GM23338 (cell line): ENCODE measurements around the gene APP. TPM values are rescaled to one million over a fixed set of nuclear protein-coding genes. Genes with fewer than 3 reads are reported as not detected.

ENCODE experiments used
- ATAC-seq: fragments of 200-7000 bp; cut with Tn5 transposase; 3 replicates; pipeline ENCODE4 v1.9.1; 2020
- DNase-seq: peaks from one replicate; pipeline ENCODE4 v3.0.0-alpha.2; 2015; ENCODE audit warnings: low spot score
- H2AFZ ChIP-seq: fragments of 200-600 bp; sonication (generic); 2 replicates; pipeline ENCODE4 v1.8.0; 2016; ENCODE audit warnings: antibody characterized with exemption, mild to moderate bottlenecking, moderate library complexity
- H3F3A ChIP-seq: fragments of 200-600 bp; sonication (generic); replicated peaks from 2 replicates; pipeline ENCODE4 v1.8.0; 2017; ENCODE audit warnings: antibody characterized with exemption, mixed run types, low read depth
- H3K27ac ChIP-seq: fragments of 200-600 bp; sonication (generic); 2 replicates; pipeline ENCODE4 v1.6.1; 2016; ENCODE audit warnings: low read depth
- H3K27me3 ChIP-seq: fragments of 200-600 bp; sonication (generic); 2 replicates; pipeline ENCODE4 v1.8.0; 2016; ENCODE audit warnings: mild to moderate bottlenecking, mixed run types, moderate library complexity; ENCODE audit not compliant: insufficient read depth
- H3K36me3 ChIP-seq: fragments of 200-600 bp; sonication (generic); 2 replicates; pipeline ENCODE4 v1.8.0; 2016; ENCODE audit warnings: mild to moderate bottlenecking; ENCODE audit not compliant: insufficient read depth
- H3K4me1 ChIP-seq: fragments of 200-600 bp; sonication (generic); 2 replicates; pipeline ENCODE4 v1.8.0; 2016; ENCODE audit warnings: mild to moderate bottlenecking, moderate library complexity; ENCODE audit not compliant: insufficient read depth
- H3K4me2 ChIP-seq: fragments of 200-600 bp; sonication (generic); 2 replicates; pipeline ENCODE4 v1.7.1; 2017; ENCODE audit warnings: mixed run types
- H3K4me3 ChIP-seq: fragments of 200-600 bp; sonication (generic); 2 replicates; pipeline ENCODE4 v1.6.1; 2016; ENCODE audit warnings: mixed run types
- H3K79me2 ChIP-seq: fragments of 200-600 bp; sonication (generic); replicated peaks from 2 replicates; pipeline ENCODE4 v1.8.0; 2017; ENCODE audit warnings: mild to moderate bottlenecking; ENCODE audit not compliant: insufficient read depth
- H3K9me2 ChIP-seq: fragments of 200-600 bp; sonication (generic); 2 replicates; pipeline ENCODE4 v1.8.0; 2017; ENCODE audit not compliant: insufficient read depth
- H4K20me1 ChIP-seq: fragments of 200-600 bp; sonication (generic); replicated peaks from 2 replicates; pipeline ENCODE4 v1.8.0; 2017; ENCODE audit warnings: mild to moderate bottlenecking; ENCODE audit not compliant: insufficient read depth
- H3K27ac Mint-ChIP-seq: 2 replicates; pipeline ENCODE4 v1.8.0; 2020; ENCODE audit warnings: inconsistent platforms, mild to moderate bottlenecking, moderate library complexity, mixed read lengths
- H3K27me3 Mint-ChIP-seq: 3 replicates; pipeline ENCODE4 v1.8.0; 2022; ENCODE audit warnings: low read depth, mild to moderate bottlenecking, moderate library complexity, mixed read lengths, inconsistent platforms; ENCODE audit not compliant: insufficient read depth, poor library complexity
- H3K36me3 Mint-ChIP-seq: 3 replicates; pipeline ENCODE4 v1.8.0; 2021; ENCODE audit warnings: low read depth, mild to moderate bottlenecking, inconsistent platforms, moderate library complexity, mixed read lengths
- H3K4me1 Mint-ChIP-seq: 3 replicates; pipeline ENCODE4 v1.8.0; 2020; ENCODE audit warnings: mild to moderate bottlenecking, inconsistent platforms, mixed read lengths
- H3K4me3 Mint-ChIP-seq: 3 replicates; pipeline ENCODE4 v1.8.0; 2021; ENCODE audit warnings: moderate library complexity, mild to moderate bottlenecking, inconsistent platforms, mixed read lengths
- H3K9me3 Mint-ChIP-seq: 3 replicates; pipeline ENCODE4 v1.8.0; 2020; ENCODE audit warnings: moderate library complexity, mild to moderate bottlenecking, inconsistent platforms, mixed read lengths
- CREB1 ChIP-seq: fragments of 250-450 bp; sonication (Bioruptor Pico); IDR thresholded peaks from 2 replicates; pipeline ENCODE4 v1.5.0; 2020; ENCODE audit warnings: low read depth, mild to moderate bottlenecking, moderate library complexity
- EZH2 ChIP-seq: fragments of 200-600 bp; sonication (generic); IDR thresholded peaks from one replicate; pipeline ENCODE4 v1.8.0; 2017; ENCODE audit warnings: antibody characterized with exemption, mild to moderate bottlenecking, low read depth; ENCODE audit not compliant: unreplicated experiment
- EZH2phosphoT487 ChIP-seq: fragments of 200-600 bp; sonication (generic); IDR thresholded peaks from one replicate; pipeline ENCODE4 v1.8.1; 2018; ENCODE audit warnings: antibody characterized with exemption; ENCODE audit not compliant: unreplicated experiment
- JUNB ChIP-seq: IDR thresholded peaks from one replicate; pipeline ENCODE4 v1.6.1; 2016; ENCODE audit warnings: antibody characterized with exemption; ENCODE audit not compliant: unreplicated experiment
- NANOG ChIP-seq: IDR thresholded peaks from 2 replicates; pipeline ENCODE4 v1.6.1; 2016; ENCODE audit warnings: antibody characterized with exemption, borderline replicate concordance
- POLR2AphosphoS5 ChIP-seq: IDR thresholded peaks from 2 replicates; pipeline ENCODE4 v1.6.1; 2016; ENCODE audit warnings: antibody characterized with exemption, low read depth
- STAT1 ChIP-seq: IDR thresholded peaks from one replicate; pipeline ENCODE4 v1.6.1; 2016; ENCODE audit warnings: antibody characterized with exemption; ENCODE audit not compliant: unreplicated experiment
- ZNF114 ChIP-seq: fragments of 250-450 bp; sonication (Bioruptor Pico); IDR thresholded peaks from 2 replicates; pipeline ENCODE4 v1.5.0; 2020; ENCODE audit warnings: mild to moderate bottlenecking, moderate library complexity
- ZNF331 ChIP-seq: fragments of 250-450 bp; sonication (Bioruptor Pico); IDR thresholded peaks from 2 replicates; pipeline ENCODE4 v1.5.0; 2020; ENCODE audit warnings: low read depth, mild to moderate bottlenecking, moderate library complexity
- polyA plus RNA-seq: library from polyadenylated mRNA; unstranded; fragments of >200 nt; fragmentation: Nextera tagmentation; extraction: Ambion mirVana; gene quantifications from 2 replicates; pipeline ENCODE4 v1.2.1, GENCODE V29; 2016
- total RNA-seq: library from RNA; depleted of rRNA; stranded (reverse); fragments of >200 nt; shearing (Covaris generic); gene quantifications from 2 replicates; pipeline ENCODE4 v1.2.3, GENCODE V29; 2014
- TF ChIP-seq, protein P1 (sequence below): IDR thresholded peaks from one replicate; pipeline ENCODE4 v1.6.1; 2018; ENCODE audit warnings: antibody characterized with exemption; ENCODE audit not compliant: unreplicated experiment
- TF ChIP-seq, protein P2 (sequence below): IDR thresholded peaks from 2 replicates; pipeline ENCODE4 v1.6.1; 2016; ENCODE audit warnings: antibody characterized with exemption
- TF ChIP-seq, protein P3 (sequence below): fragments of 250-450 bp; sonication (Bioruptor Pico); IDR thresholded peaks from 2 replicates; pipeline ENCODE4 v1.5.0; 2020; ENCODE audit warnings: mild to moderate bottlenecking, moderate library complexity
- TF ChIP-seq, protein P4 (sequence below), 2 experiments: fragments of 200-600 bp in 1 of 2; sonication (generic) in 1 of 2; conservative IDR thresholded peaks; 2 replicates each; pipeline versions ENCODE4 v1.5.1 to v1.6.1; 2016 to 2017; ENCODE audit warnings: antibody characterized with exemption in 2 of 2, low read depth in 2 of 2, mild to moderate bottlenecking in 2 of 2, moderate library complexity in 1 of 2

APP gene
- total and polyA plus RNA-seq, 2 experiments from 2014 or later, result 69.4 to 444 TPM

DNA sequence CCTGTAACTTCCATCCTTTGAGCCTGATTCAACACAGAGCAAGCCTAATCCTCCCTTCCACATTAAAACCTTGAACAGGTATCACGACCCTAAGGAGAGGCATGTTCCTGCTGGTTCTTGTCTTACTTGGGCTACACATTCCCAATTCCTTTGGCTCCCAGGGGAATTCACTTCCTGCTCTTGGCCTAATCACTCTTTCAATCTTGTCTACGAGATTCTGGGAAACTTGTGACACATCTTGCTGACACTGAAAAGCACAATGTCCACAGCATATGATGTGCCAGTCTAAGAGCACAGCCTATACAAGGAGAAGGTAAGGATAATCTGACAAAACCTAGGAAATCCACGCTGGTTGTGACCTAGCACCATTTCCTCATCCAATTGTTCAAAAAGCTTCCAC is 271.9 kb downstream of the APP start:
- peak overlapping the region; percentile 64; the same call in 1 of the 2 replicates for H3K27ac ChIP-seq
- no peaks in the 10 kb centered on the region for H3K9me3 Mint-ChIP-seq
- no peak for ATAC-seq
- H3K27ac Mint-ChIP-seq, result 0 out of 2 replicates have a peak overlapping the region, but pooled peaks have one; percentile 42
- H3K36me3 ChIP-seq, result peaks cover 45% of the 10 kb centered on the region; the same call in 1 of the 2 replicates
- peaks cover 13% of the 10 kb centered on the region; the same call in 2 of the 3 replicates for H3K4me1 Mint-ChIP-seq
- H3K9me2 ChIP-seq, result no peaks in the 10 kb centered on the region
- H4K20me1 ChIP-seq, result no peaks in the 10 kb centered on the region
- no peak overlapping the region for H3K4me2 ChIP-seq
- H3K4me1 ChIP-seq, result peaks cover 7% of the 10 kb centered on the region; the same call in 1 of the 2 replicates
- no peak overlapping the region for H3K4me3 ChIP-seq
- peaks cover 5% of the 10 kb centered on the region for H3K27me3 Mint-ChIP-seq
- H3K27me3 ChIP-seq, result no peaks in the 10 kb centered on the region
- no peaks in the 10 kb centered on the region for H3F3A ChIP-seq
- TF ChIP-seq ZNF331 (CRISPR knock-in tag) (no peak), EZH2 (no peak), ZNF114 (CRISPR knock-in tag) (no peak), POLR2AphosphoS5 (no peak), STAT1 (no peak), JUNB (no peak), CREB1 (CRISPR knock-in tag) (no peak), EZH2phosphoT487 (no peak), NANOG (no peak)
- TF ChIP-seq, protein P1, sequence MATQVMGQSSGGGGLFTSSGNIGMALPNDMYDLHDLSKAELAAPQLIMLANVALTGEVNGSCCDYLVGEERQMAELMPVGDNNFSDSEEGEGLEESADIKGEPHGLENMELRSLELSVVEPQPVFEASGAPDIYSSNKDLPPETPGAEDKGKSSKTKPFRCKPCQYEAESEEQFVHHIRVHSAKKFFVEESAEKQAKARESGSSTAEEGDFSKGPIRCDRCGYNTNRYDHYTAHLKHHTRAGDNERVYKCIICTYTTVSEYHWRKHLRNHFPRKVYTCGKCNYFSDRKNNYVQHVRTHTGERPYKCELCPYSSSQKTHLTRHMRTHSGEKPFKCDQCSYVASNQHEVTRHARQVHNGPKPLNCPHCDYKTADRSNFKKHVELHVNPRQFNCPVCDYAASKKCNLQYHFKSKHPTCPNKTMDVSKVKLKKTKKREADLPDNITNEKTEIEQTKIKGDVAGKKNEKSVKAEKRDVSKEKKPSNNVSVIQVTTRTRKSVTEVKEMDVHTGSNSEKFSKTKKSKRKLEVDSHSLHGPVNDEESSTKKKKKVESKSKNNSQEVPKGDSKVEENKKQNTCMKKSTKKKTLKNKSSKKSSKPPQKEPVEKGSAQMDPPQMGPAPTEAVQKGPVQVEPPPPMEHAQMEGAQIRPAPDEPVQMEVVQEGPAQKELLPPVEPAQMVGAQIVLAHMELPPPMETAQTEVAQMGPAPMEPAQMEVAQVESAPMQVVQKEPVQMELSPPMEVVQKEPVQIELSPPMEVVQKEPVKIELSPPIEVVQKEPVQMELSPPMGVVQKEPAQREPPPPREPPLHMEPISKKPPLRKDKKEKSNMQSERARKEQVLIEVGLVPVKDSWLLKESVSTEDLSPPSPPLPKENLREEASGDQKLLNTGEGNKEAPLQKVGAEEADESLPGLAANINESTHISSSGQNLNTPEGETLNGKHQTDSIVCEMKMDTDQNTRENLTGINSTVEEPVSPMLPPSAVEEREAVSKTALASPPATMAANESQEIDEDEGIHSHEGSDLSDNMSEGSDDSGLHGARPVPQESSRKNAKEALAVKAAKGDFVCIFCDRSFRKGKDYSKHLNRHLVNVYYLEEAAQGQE, result no peak
- TF ChIP-seq, protein P2, sequence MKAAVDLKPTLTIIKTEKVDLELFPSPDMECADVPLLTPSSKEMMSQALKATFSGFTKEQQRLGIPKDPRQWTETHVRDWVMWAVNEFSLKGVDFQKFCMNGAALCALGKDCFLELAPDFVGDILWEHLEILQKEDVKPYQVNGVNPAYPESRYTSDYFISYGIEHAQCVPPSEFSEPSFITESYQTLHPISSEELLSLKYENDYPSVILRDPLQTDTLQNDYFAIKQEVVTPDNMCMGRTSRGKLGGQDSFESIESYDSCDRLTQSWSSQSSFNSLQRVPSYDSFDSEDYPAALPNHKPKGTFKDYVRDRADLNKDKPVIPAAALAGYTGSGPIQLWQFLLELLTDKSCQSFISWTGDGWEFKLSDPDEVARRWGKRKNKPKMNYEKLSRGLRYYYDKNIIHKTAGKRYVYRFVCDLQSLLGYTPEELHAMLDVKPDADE, result no peak
- TF ChIP-seq, protein P3, sequence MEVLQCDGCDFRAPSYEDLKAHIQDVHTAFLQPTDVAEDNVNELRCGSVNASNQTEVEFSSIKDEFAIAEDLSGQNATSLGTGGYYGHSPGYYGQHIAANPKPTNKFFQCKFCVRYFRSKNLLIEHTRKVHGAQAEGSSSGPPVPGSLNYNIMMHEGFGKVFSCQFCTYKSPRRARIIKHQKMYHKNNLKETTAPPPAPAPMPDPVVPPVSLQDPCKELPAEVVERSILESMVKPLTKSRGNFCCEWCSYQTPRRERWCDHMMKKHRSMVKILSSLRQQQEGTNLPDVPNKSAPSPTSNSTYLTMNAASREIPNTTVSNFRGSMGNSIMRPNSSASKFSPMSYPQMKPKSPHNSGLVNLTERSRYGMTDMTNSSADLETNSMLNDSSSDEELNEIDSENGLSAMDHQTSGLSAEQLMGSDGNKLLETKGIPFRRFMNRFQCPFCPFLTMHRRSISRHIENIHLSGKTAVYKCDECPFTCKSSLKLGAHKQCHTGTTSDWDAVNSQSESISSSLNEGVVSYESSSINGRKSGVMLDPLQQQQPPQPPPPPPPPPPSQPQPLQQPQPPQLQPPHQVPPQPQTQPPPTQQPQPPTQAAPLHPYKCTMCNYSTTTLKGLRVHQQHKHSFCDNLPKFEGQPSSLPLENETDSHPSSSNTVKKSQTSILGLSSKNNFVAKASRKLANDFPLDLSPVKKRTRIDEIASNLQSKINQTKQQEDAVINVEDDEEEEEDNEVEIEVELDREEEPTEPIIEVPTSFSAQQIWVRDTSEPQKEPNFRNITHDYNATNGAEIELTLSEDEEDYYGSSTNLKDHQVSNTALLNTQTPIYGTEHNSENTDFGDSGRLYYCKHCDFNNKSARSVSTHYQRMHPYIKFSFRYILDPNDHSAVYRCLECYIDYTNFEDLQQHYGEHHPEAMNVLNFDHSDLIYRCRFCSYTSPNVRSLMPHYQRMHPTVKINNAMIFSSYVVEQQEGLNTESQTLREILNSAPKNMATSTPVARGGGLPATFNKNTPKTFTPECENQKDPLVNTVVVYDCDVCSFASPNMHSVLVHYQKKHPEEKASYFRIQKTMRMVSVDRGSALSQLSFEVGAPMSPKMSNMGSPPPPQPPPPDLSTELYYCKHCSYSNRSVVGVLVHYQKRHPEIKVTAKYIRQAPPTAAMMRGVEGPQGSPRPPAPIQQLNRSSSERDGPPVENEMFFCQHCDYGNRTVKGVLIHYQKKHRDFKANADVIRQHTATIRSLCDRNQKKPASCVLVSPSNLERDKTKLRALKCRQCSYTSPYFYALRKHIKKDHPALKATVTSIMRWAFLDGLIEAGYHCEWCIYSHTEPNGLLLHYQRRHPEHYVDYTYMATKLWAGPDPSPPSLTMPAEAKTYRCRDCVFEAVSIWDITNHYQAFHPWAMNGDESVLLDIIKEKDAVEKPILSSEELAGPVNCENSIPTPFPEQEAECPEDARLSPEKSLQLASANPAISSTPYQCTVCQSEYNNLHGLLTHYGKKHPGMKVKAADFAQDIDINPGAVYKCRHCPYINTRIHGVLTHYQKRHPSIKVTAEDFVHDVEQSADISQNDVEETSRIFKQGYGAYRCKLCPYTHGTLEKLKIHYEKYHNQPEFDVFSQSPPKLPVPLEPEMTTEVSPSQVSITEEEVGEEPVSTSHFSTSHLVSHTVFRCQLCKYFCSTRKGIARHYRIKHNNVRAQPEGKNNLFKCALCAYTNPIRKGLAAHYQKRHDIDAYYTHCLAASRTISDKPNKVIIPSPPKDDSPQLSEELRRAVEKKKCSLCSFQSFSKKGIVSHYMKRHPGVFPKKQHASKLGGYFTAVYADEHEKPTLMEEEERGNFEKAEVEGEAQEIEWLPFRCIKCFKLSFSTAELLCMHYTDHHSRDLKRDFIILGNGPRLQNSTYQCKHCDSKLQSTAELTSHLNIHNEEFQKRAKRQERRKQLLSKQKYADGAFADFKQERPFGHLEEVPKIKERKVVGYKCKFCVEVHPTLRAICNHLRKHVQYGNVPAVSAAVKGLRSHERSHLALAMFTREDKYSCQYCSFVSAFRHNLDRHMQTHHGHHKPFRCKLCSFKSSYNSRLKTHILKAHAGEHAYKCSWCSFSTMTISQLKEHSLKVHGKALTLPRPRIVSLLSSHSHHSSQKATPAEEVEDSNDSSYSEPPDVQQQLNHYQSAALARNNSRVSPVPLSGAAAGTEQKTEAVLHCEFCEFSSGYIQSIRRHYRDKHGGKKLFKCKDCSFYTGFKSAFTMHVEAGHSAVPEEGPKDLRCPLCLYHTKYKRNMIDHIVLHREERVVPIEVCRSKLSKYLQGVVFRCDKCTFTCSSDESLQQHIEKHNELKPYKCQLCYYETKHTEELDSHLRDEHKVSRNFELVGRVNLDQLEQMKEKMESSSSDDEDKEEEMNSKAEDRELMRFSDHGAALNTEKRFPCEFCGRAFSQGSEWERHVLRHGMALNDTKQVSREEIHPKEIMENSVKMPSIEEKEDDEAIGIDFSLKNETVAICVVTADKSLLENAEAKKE, result no peak
- TF ChIP-seq, protein P4, sequence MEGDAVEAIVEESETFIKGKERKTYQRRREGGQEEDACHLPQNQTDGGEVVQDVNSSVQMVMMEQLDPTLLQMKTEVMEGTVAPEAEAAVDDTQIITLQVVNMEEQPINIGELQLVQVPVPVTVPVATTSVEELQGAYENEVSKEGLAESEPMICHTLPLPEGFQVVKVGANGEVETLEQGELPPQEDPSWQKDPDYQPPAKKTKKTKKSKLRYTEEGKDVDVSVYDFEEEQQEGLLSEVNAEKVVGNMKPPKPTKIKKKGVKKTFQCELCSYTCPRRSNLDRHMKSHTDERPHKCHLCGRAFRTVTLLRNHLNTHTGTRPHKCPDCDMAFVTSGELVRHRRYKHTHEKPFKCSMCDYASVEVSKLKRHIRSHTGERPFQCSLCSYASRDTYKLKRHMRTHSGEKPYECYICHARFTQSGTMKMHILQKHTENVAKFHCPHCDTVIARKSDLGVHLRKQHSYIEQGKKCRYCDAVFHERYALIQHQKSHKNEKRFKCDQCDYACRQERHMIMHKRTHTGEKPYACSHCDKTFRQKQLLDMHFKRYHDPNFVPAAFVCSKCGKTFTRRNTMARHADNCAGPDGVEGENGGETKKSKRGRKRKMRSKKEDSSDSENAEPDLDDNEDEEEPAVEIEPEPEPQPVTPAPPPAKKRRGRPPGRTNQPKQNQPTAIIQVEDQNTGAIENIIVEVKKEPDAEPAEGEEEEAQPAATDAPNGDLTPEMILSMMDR (conservative IDR thresholded peaks at IDR 0.05; ENCODE audit: low read depth in 2 of 2), result no peak
- no peaks in the 10 kb centered on the region for H3K79me2 ChIP-seq
- no peak for DNase-seq
- H3K36me3 Mint-ChIP-seq, result peaks cover 71% of the 10 kb centered on the region
- H2AFZ ChIP-seq, result no peak overlapping the region
- H3K4me3 Mint-ChIP-seq, result no peak overlapping the region
